NCI-H1417 (cell line): ENCODE results near the gene CENPC.
"Not testable (repeated sequence)": the region's sequence is repeated elsewhere in the genome, so short reads cannot be mapped to it uniquely, and the experiment has no call there.

Experiments used
- DNase-seq, 3 experiments: peaks; one replicate each; lab custom pipeline; 2025; lab: John Stamatoyannopoulos, UW

The CENPC gene

GRCh38 chr4:67475155-67475554 is 70.1 kb downstream of the CENPC start:
- DNase-seq = no peak

DNA sequence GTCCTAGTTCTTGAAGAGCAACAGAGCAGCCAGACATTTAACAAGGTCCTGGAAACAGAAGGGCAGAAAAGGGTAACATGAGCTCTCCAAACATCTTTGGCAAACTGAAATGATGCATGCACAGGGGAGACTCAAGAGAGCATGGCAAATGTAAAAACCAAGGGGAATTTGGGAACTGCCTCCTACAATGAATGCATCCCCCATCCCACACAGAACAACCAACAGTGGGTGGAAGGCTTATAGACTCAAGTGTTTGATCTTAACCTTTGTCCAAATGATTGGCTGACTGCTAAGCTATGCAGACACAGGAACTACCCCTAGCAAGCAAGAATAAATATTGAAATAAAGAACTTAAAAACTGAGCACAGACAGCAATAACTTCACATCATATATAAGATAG is 74.4 kb downstream of the CENPC start:
- DNase-seq = peak in 1 of 3 experiments; percentile 11

DNA sequence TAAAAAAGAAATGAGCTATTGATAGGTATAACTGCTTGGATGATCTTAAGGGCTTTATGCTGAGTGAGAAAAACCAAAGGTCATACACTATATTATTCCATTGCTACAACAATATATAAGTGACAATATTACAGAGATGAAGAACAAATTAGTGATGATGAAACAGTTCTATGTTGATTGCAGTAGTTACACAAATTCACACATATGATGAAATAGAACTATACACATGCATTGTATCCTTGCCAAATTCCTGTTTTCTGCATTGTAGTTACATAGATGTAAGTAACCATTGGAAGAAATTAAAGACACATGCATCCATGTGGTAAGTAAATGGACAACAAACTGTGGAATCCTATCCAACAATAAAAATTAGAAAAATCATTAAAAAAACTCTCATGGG is 76.5 kb downstream of the CENPC start:
- no peak for DNase-seq

DNA sequence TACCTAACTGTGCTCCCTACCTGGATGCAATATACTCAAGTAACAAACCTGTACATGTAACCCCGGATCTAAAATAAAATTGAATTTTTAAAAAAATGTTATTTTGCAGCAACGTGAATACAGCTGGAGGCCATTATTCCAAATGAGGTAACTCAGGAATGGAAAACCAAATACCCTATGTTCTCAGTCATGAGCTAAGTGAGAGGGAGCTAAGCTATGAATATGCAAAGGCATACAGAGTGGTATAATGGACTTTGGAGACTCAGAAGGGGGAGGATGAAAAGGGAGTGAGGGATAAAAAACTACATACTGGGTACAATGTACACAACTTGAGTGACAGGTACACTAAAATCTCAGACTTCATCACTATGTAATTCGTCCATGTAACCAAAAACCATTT is 78.6 kb downstream of the CENPC start:
- DNase-seq = no peak

GRCh38 chr4:67465763-67466052 is 79.6 kb downstream of the CENPC start:
- no peak for DNase-seq

GRCh38 chr4:67465032-67465762 is 80.1 kb downstream of the CENPC start:
- DNase-seq = no peak

- no peak for DNase-seq
Observed at GRCh38 chr4:67460574-67460973, 84.7 kb downstream of the CENPC start.

GRCh38 chr4:67459164-67459563 is 86.1 kb downstream of the CENPC start:
- no peak for DNase-seq

- DNase-seq = no peak
Observed at GRCh38 chr4:67456577-67457196, 88.6 kb downstream of the CENPC start.

GRCh38 chr4:67452846-67453205 is 92.5 kb downstream of the CENPC start:
- not testable (repeated sequence) for DNase-seq

DNA sequence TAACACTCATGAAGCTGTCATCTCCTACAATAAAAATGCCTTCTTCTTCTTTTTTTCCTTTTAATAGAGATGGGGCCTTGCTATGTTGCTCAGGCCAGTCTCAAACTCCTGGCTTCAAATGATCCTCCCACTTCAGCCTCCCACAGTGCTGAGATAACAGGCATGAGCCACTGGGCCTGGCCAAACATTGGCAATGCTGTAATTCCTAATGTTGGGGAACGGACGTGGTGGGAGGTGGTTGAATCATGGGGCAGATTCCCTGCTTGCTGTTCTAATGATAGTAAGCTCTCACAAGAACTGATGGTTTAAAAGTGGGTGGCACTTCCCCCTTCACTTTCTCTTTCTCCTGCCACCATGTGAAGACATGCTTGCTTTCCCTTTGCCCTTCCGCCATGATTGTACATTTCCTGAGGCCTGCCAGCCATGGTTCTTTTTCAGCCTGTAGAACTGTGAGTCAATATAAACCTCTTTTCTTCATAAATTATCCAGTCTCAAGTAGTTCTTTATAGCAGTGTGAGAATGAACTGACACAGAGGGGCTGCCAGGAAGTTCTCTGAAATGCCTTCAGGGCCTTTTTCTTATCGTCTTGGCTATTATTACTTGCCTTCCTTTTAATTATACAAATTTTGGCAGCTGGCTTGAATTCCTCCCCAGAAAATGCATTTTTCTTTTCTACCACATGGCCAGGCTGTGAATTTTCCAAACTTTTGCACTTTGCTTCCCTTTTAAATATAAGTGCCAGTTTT is 93.0 kb downstream of the CENPC start:
- no peak for DNase-seq

DNA sequence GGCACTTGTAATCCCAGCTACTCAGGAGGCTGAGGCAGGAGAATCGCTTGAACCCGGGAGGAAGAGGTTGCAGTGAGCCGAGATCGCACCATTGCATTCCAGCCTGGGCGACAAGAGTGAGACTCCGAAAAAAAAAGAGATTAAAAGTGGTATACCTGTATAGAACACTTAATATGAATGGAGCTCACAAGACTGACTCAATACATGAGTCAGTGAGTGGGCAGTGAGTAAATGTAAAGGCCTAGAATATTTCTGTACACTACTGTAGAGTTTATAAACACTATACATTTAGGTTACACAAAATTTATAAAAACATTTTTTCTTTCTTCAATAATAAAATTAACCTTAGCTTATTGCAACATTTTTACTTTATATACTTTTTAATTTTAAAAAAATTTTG is 93.8 kb downstream of the CENPC start:
- DNase-seq = no peak

DNA sequence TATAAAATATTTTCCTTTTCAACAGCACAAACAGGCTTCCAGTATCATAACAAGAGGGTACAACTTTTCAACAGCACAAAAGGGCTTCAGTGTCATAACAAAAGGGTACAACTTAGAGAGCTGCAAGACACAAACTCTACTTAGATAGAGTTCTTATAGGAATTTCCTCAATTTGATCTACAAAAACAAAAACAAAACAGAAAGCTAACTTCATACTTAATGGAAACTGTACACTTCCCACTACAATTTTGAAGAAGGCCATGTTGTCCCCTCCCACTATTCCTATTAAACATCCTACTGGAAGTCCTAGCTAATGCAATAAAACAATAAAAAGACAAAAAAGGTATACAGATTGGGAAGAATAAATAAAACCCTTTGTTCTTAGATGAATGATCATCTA is 96.7 kb downstream of the CENPC start:
- no peak for DNase-seq

GRCh38 chr4:67447873-67448272 is 97.4 kb downstream of the CENPC start:
- DNase-seq = no peak

- DNase-seq = no peak
Observed at GRCh38 chr4:67446811-67447210, 98.5 kb downstream of the CENPC start.

- not testable (repeated sequence) for DNase-seq
Observed at GRCh38 chr4:67445881-67446280, 99.4 kb downstream of the CENPC start.

- no peak for DNase-seq
Observed at GRCh38 chr4:67438975-67439374, 106.3 kb downstream of the CENPC start.

DNA sequence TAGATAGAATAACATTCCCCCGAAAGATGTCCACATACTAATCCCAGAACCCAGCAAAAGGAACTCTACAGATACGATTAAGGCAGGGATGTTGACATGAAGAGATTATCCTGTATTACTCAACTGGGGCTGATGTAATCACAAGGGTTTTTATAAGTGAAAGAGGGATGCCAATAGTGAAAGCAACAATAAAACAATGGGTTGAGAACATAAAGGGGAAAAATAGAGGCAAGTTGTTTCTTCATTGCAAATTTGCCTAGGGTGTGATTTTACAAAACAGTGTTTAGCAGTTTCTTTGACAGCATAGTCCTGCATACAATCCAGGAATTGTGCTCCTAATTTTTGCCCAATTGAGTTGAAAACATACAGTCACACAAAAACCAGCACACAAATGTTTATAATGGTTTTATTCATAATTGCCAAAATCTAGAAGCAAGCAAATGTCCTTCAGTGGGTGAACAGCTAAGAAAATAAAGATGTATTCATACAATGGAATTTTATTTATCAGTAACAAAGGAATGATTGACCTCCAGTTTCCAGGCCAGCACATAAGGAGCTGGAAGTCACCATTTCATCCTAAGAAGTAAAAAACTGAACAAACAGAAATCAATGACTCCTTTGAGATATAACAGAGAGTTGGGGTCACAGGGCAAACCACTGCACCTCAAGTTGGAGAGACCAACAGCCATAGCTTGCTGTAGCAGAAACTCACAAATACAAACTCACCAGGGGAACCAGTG is 107.2 kb downstream of the CENPC start:
- no peak for DNase-seq

- DNase-seq = no peak
Observed at GRCh38 chr4:67436742-67437141, 108.6 kb downstream of the CENPC start.

DNA sequence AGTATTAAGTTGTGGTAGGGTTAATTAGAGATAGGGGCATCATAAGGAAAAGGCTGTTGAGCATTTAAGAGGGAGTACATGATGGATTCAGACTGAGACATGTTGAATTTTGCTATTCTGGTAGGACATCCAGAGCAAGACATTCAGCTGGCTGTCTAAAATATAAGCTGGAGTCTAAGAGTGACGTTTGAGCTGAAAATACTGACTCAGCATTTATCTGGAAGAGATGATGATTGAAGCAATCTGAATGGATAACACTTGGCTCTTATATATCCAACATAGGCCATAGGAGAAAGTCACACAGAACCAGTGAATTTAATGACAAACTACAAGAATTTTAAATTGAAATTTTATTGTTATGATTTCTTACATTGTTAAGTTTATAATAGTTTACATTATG is 114.3 kb downstream of the CENPC start:
- DNase-seq = no peak

- DNase-seq = no peak
Observed at GRCh38 chr4:67428819-67429218, 116.5 kb downstream of the CENPC start.
